ENCODE measurements around the gene PRSS33.

DNA sequence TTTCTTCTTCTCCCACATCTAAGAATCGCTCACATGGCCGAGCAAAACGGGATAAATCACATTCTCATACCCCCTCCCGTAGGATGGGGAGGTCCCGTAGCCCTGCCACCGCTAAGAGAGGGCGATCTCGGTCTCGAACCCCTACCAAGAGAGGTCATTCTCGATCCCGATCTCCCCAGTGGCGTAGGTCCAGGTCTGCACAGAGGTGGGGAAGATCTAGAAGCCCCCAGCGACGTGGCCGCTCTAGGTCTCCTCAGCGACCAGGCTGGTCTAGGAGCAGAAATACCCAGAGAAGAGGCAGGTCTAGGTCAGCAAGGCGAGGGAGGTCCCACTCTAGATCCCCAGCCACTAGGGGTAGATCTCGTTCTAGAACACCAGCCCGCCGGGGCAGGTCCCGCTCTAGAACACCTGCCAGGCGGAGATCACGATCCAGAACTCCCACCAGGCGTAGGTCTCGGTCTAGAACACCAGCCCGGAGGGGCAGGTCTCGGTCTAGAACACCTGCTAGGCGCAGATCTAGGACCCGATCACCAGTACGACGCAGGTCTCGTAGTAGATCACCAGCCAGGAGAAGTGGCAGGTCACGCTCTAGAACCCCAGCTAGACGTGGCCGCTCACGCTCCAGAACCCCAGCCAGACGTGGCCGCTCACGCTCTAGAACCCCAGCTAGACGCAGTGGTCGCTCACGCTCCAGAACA lies 25.3 kb downstream of the PRSS33 start:
- TF ChIP-seq CTCF (conservative IDR thresholded peaks at IDR 0.05; ENCODE audit: low read depth, low read length) (no peak), EZH2 (IDR thresholded peaks at IDR 0.05; ENCODE audit: borderline replicate concordance, low read depth, low read length, poor library complexity, severe bottlenecking) (no peak)
